Osteocyte (in vitro differentiated cells): ENCODE data around the gene SCYGR4. TPM values are rescaled to one million over a fixed set of nuclear protein-coding genes. Genes with fewer than 3 reads are reported as not detected.
"Not testable (repeated sequence)": the region's sequence is repeated elsewhere in the genome, so short reads cannot be mapped to it uniquely, and the experiment has no call there.

Experiments used
- DNase-seq: peaks from one replicate; pipeline ENCODE4 v3.0.0; 2021; ENCODE audit warnings: mixed read lengths; ENCODE audit not compliant: unreplicated experiment; ENCODE audit errors: extremely low spot score
- H3K27ac Mint-ChIP-seq: one replicate; pipeline ENCODE4 v1.8.0; 2021; ENCODE audit warnings: mild to moderate bottlenecking, mixed read lengths; ENCODE audit not compliant: unreplicated experiment
- H3K27me3 Mint-ChIP-seq: one replicate; pipeline ENCODE4 v1.8.0; 2021; ENCODE audit warnings: mixed read lengths; ENCODE audit not compliant: unreplicated experiment
- H3K36me3 Mint-ChIP-seq: one replicate; pipeline ENCODE4 v1.8.0; 2021; ENCODE audit warnings: mixed read lengths; ENCODE audit not compliant: unreplicated experiment
- H3K4me1 Mint-ChIP-seq: one replicate; pipeline ENCODE4 v1.8.0; 2021; ENCODE audit warnings: mixed read lengths; ENCODE audit not compliant: unreplicated experiment
- H3K4me3 Mint-ChIP-seq: one replicate; pipeline ENCODE4 v1.8.0; 2021; ENCODE audit warnings: mild to moderate bottlenecking, moderate library complexity, mixed read lengths; ENCODE audit not compliant: unreplicated experiment
- H3K9me3 Mint-ChIP-seq: one replicate; pipeline ENCODE4 v1.8.0; 2021; ENCODE audit warnings: mixed read lengths; ENCODE audit not compliant: unreplicated experiment
- total RNA-seq: library from RNA; stranded (reverse); gene quantifications from 2 replicates; pipeline ENCODE4 v1.2.1, GENCODE V29; 2021
- TF ChIP-seq, protein P1 (sequence below): fragments of 200-600 bp; sonication (generic); IDR thresholded peaks from 2 replicates; pipeline ENCODE4 v1.5.0; 2021; ENCODE audit warnings: antibody characterized with exemption, mild to moderate bottlenecking, moderate library complexity

The SCYGR4 gene
- total RNA-seq, 1 donor from 2014 or later: not detected

DNA sequence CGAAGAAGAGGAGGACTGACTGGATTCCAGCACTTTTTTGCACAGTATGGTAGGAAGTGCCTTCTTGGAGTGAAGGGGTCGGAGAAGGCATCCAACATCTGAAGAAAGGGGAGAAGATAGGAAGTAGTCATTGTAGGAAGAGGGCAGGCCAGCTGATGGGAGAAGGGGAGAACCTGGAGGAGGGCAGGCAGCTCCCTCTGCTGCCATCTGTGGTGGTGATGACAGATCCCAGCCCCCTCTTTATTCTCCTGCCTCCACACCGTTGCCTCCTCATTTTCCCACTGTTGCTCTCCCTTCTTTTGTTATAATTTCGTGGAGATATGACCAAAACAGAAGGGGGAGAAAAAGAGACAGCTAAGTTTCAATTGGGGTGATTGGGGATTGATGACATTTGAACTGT is 21.5 kb upstream of the SCYGR4 start:
- TF ChIP-seq, protein P1, sequence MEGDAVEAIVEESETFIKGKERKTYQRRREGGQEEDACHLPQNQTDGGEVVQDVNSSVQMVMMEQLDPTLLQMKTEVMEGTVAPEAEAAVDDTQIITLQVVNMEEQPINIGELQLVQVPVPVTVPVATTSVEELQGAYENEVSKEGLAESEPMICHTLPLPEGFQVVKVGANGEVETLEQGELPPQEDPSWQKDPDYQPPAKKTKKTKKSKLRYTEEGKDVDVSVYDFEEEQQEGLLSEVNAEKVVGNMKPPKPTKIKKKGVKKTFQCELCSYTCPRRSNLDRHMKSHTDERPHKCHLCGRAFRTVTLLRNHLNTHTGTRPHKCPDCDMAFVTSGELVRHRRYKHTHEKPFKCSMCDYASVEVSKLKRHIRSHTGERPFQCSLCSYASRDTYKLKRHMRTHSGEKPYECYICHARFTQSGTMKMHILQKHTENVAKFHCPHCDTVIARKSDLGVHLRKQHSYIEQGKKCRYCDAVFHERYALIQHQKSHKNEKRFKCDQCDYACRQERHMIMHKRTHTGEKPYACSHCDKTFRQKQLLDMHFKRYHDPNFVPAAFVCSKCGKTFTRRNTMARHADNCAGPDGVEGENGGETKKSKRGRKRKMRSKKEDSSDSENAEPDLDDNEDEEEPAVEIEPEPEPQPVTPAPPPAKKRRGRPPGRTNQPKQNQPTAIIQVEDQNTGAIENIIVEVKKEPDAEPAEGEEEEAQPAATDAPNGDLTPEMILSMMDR: no peak
- DNase-seq: no peak
- Mint-ChIP-seq H3K9me3 (no peaks in the 10 kb centered on the region), H3K4me3 (no peak overlapping the region), H3K27ac (no peak overlapping the region), H3K4me1 (no peaks in the 10 kb centered on the region), H3K27me3 (peaks cover 19% of the 10 kb centered on the region), H3K36me3 (no peaks in the 10 kb centered on the region)

DNA sequence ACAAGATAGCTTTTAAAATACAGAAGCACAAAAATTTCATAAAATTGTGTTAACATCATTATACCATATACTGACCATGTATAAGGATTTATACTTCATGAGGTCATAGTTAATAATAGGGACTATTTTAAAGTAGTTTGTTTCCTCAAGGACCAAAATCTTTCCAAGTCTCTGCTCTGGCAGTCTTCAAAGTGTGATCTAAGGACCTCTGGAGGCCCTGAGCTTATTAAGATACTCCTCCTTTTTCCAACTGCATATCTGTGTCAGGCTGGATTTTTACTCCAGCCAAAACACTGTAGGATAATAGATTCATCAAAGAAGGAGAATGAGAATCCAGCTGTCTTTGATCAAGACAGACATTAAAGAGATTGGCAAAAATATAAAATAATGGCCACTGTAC is 20.3 kb upstream of the SCYGR4 start:
- DNase-seq: no peak
- H3K27me3 Mint-ChIP-seq: peaks cover 19% of the 10 kb centered on the region
- H3K9me3 Mint-ChIP-seq: no peaks in the 10 kb centered on the region
- no peak overlapping the region for H3K27ac Mint-ChIP-seq
- H3K4me1 Mint-ChIP-seq: no peaks in the 10 kb centered on the region
- H3K4me3 Mint-ChIP-seq: no peak overlapping the region
- TF ChIP-seq, protein P1: no peak
- no peaks in the 10 kb centered on the region for H3K36me3 Mint-ChIP-seq

DNA sequence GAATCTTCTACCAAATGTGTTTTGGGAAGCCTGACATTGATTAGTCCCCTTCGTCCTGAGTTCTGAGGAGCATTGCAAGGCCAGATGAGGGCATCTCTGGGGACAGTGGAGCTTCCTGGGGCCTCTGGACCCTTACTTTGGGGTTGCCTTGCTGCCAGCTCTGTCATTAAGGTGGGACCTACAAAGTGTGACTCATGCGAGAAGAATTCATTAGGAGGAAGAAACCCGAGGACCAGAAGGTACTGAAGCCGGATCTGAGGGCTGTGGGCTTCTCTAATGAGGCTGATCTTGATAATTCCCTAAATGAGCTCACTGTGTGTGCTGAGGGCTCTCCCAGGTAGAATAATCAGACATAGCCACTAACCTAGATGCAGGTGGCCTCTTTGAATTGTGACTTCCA is 19.3 kb upstream of the SCYGR4 start:
- TF ChIP-seq, protein P1: no peak
- no peak overlapping the region for H3K27ac Mint-ChIP-seq
- H3K9me3 Mint-ChIP-seq: no peaks in the 10 kb centered on the region
- H3K4me1 Mint-ChIP-seq: no peaks in the 10 kb centered on the region
- no peaks in the 10 kb centered on the region for H3K36me3 Mint-ChIP-seq
- no peak for DNase-seq
- peaks cover 15% of the 10 kb centered on the region for H3K27me3 Mint-ChIP-seq
- H3K4me3 Mint-ChIP-seq: no peak overlapping the region

DNA sequence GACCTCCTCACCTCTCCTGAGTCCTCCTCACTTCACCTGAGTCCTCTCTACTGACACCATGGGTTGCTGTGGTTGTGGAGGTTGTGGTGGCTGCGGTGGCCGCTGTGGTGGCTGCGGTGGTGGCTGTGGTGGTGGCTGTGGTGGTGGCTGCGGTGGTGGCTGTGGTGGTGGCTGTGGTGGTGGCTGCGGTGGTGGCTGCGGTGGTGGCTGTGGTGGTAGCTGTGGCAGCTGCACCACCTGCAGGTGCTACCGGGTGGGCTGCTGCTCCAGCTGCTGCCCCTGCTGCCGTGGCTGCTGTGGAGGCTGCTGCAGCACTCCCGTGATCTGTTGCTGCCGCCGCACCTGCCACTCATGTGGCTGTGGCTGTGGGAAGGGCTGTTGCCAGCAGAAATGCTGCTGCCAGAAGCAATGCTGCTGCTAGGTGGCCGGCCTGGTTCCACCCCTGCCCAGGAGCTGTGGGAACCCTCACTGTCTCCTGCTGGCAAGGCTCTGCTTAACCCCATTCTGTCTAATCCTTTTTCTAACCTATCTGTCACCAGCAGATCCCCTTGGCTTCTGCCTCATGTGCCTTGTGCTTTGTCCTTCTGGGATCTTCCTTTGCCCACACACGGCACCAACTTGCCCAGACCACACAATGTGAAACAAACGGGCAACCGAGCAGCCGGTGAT is 18.3 kb upstream of the SCYGR4 start, which contains the start of gene SCYGR2:
SCYGR2 (plus strand) TSS at position 59 of the 669 bp plus-strand sequence; CDS start at position 59, 0 bp downstream.
- H3K27ac Mint-ChIP-seq, H3K4me3 Mint-ChIP-seq, H3K27me3 Mint-ChIP-seq, DNase-seq, H3K4me1 Mint-ChIP-seq, H3K36me3 Mint-ChIP-seq, H3K9me3 Mint-ChIP-seq: not testable (repeated sequence)

DNA sequence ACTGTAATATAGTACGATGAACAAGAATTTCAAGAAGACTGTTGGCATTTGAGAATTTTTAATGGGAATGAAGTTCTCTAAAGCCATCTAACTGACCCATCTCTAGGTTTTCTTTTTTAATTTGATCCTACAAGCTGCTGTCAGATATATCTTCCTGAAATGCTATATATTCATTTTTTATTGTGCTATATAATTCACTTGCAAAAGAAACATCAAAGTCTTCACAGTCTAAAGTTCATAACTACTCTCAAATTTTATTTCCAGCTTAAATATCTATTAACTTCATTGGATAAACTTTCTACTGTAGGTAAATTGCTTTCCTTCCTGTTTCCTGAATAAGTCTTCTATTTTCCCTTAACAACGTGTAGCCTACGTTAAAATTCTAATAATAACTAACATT is 14.9 kb upstream of the SCYGR4 start:
- no peak overlapping the region for H3K27ac Mint-ChIP-seq
- peaks cover 3% of the 10 kb centered on the region for H3K27me3 Mint-ChIP-seq
- DNase-seq: no peak
- TF ChIP-seq, protein P1: no peak
- H3K4me1 Mint-ChIP-seq: no peaks in the 10 kb centered on the region
- no peaks in the 10 kb centered on the region for H3K9me3 Mint-ChIP-seq
- H3K36me3 Mint-ChIP-seq: no peaks in the 10 kb centered on the region
- no peak overlapping the region for H3K4me3 Mint-ChIP-seq
